Tibial nerve (tissue), 4 donors: Measurements from ENCODE around the gene HTR2A.

Source experiments
- CTCF ChIP-seq, 5 experiments: fragments of 200-600 bp in 3 of 5; fragments of 450-650 bp in 2 of 5; sonication (generic) in 3 of 5; IDR thresholded peaks; one replicate each; pipeline ENCODE4 v1.5.1; 2016 to 2019; ENCODE audit warnings: antibody characterized with exemption in 5 of 5, mild to moderate bottlenecking in 3 of 5, moderate library complexity in 2 of 5
- EP300 ChIP-seq, 2 donors: sonication (generic); formaldehyde crosslinking; IDR thresholded peaks; one replicate each; pipeline ENCODE4 v1.6.1; 2017; ENCODE audit warnings: antibody characterized with exemption in 2 of 2, mild to moderate bottlenecking in 1 of 2
- POLR2A ChIP-seq, 2 donors: fragments of 450-650 bp; IDR thresholded peaks; one replicate each; pipeline ENCODE4 v1.6.1; 2017; ENCODE audit warnings: antibody characterized with exemption in 2 of 2, mild to moderate bottlenecking in 2 of 2, moderate library complexity in 2 of 2

- TF ChIP-seq POLR2A (IDR thresholded peaks at IDR 0.05) (no peak), CTCF (IDR thresholded peaks at IDR 0.05) (no peak), EP300 (IDR thresholded peaks at IDR 0.05) (no peak)
These were observed 74.3 kb downstream of the HTR2A start for GRCh38 chr13:46822551-46822950.
